ENCODE data around the gene TFPI. TPM values are rescaled to one million over a fixed set of nuclear protein-coding genes. Genes with fewer than 3 reads are reported as not detected.
"Not testable (repeated sequence)": the region's sequence is repeated elsewhere in the genome, so short reads cannot be mapped to it uniquely, and the experiment has no call there.

Gene TFPI
- total RNA-seq, 1 donor from 2014 or later = 735 TPM

DNA sequence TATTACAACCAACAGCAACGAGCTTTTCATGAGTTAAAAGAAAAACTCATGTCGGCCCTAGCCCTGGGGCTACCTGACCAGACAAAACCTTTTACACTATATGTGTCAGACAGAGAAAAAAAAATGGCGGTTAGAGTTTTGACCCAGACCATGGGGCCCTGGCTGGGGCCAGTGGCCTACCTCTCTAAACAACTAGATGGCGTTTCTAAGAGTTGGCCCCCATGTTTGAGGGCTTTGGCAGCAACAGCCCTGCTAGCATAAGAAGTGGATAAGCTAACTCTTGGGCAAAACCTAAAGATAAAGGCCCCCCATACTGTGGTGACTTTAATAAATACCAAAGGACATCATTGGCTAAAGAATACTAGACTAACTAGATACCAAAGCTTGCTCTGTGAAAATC lies 39.3 kb downstream of the TFPI start:
- H3K9me3 Mint-ChIP-seq (ENCODE audit: unreplicated experiment) = peaks cover 26% of the 10 kb centered on the region
- peaks cover 38% of the 10 kb centered on the region for H3K4me1 Mint-ChIP-seq (ENCODE audit: unreplicated experiment)
- peaks cover 79% of the 10 kb centered on the region for H3K36me3 Mint-ChIP-seq (ENCODE audit: low read depth, unreplicated experiment)
- TF ChIP-seq, protein P1, sequence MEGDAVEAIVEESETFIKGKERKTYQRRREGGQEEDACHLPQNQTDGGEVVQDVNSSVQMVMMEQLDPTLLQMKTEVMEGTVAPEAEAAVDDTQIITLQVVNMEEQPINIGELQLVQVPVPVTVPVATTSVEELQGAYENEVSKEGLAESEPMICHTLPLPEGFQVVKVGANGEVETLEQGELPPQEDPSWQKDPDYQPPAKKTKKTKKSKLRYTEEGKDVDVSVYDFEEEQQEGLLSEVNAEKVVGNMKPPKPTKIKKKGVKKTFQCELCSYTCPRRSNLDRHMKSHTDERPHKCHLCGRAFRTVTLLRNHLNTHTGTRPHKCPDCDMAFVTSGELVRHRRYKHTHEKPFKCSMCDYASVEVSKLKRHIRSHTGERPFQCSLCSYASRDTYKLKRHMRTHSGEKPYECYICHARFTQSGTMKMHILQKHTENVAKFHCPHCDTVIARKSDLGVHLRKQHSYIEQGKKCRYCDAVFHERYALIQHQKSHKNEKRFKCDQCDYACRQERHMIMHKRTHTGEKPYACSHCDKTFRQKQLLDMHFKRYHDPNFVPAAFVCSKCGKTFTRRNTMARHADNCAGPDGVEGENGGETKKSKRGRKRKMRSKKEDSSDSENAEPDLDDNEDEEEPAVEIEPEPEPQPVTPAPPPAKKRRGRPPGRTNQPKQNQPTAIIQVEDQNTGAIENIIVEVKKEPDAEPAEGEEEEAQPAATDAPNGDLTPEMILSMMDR (IDR thresholded peaks at IDR 0.05; ENCODE audit: unreplicated experiment) = no peak
- H3K4me3 Mint-ChIP-seq (ENCODE audit: unreplicated experiment) = no peak overlapping the region
- peaks cover 35% of the 10 kb centered on the region for H3K27me3 Mint-ChIP-seq (ENCODE audit: unreplicated experiment)
- DNase-seq (ENCODE audit: low spot score) = no peak
- no peak overlapping the region for H3K27ac Mint-ChIP-seq (ENCODE audit: unreplicated experiment)

DNA sequence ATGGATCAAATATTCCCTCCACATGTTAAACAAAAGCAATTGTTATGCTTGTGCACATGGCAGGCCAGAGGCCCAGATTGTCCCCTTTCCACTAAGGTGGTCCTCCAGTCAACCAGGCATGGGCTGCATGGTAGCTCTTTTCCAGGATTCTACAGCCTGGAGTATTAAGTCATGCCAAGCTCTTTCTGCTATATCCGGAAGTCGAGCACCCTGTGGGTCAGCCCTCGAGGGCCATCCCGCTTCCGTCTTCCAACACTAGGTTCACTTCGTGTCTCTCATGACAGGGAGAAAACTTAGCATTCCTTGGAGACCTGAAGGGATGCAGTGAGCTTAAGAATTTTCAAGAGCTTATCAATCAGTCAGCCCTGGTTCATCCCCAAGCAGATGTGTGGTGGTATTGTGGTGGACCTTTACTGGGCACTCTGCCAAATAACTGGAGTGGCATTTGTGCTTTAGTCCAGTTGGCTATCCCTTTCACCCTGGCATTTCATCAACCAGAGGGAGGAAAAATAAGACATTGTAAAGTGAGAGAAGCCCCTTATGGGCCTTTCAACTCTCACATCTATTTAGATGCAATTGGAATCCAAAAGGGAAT lies 39.9 kb downstream of the TFPI start:
- H3K4me1 Mint-ChIP-seq (ENCODE audit: unreplicated experiment) = peaks cover 43% of the 10 kb centered on the region
- H3K27ac Mint-ChIP-seq (ENCODE audit: unreplicated experiment); H3K4me3 Mint-ChIP-seq (ENCODE audit: unreplicated experiment); DNase-seq (ENCODE audit: low spot score): not testable (repeated sequence)
- peaks cover 32% of the 10 kb centered on the region for H3K9me3 Mint-ChIP-seq (ENCODE audit: unreplicated experiment)
- H3K36me3 Mint-ChIP-seq (ENCODE audit: low read depth, unreplicated experiment) = peaks cover 79% of the 10 kb centered on the region
- peaks cover 39% of the 10 kb centered on the region for H3K27me3 Mint-ChIP-seq (ENCODE audit: unreplicated experiment)

- not testable (repeated sequence) for DNase-seq (ENCODE audit: low spot score)
- H3K27me3 Mint-ChIP-seq (ENCODE audit: unreplicated experiment) = peaks cover 35% of the 10 kb centered on the region
- peak overlapping the region; percentile 83 for H3K4me3 Mint-ChIP-seq (ENCODE audit: unreplicated experiment)
- H3K9me3 Mint-ChIP-seq (ENCODE audit: unreplicated experiment) = peaks cover 30% of the 10 kb centered on the region
- peaks cover 79% of the 10 kb centered on the region for H3K36me3 Mint-ChIP-seq (ENCODE audit: low read depth, unreplicated experiment)
- peak overlapping the region; percentile 14 for H3K27ac Mint-ChIP-seq (ENCODE audit: unreplicated experiment)
- peaks cover 44% of the 10 kb centered on the region for H3K4me1 Mint-ChIP-seq (ENCODE audit: unreplicated experiment)
These were observed 40.6 kb downstream of the TFPI start for GRCh38 chr2:187513460-187514234.

- peaks cover 75% of the 10 kb centered on the region for H3K36me3 Mint-ChIP-seq (ENCODE audit: low read depth, unreplicated experiment)
- TF ChIP-seq, protein P1 (IDR thresholded peaks at IDR 0.05; ENCODE audit: unreplicated experiment) = no peak
- H3K27ac Mint-ChIP-seq (ENCODE audit: unreplicated experiment) = peak overlapping the region; percentile 95
- H3K4me3 Mint-ChIP-seq (ENCODE audit: unreplicated experiment) = peak overlapping the region; percentile 87
- H3K27me3 Mint-ChIP-seq (ENCODE audit: unreplicated experiment) = peaks cover 30% of the 10 kb centered on the region
- peaks cover 24% of the 10 kb centered on the region for H3K9me3 Mint-ChIP-seq (ENCODE audit: unreplicated experiment)
- peaks cover 46% of the 10 kb centered on the region for H3K4me1 Mint-ChIP-seq (ENCODE audit: unreplicated experiment)
- DNase-seq (ENCODE audit: low spot score) = no peak
These were observed 42.6 kb downstream of the TFPI start for GRCh38 chr2:187511356-187512315.

- Mint-ChIP-seq H3K36me3 (ENCODE audit: low read depth, unreplicated experiment) (peaks cover 69% of the 10 kb centered on the region), H3K27ac (ENCODE audit: unreplicated experiment) (peak overlapping the region; percentile 95), H3K4me1 (ENCODE audit: unreplicated experiment) (peaks cover 47% of the 10 kb centered on the region), H3K27me3 (ENCODE audit: unreplicated experiment) (peaks cover 26% of the 10 kb centered on the region), H3K9me3 (ENCODE audit: unreplicated experiment) (peaks cover 24% of the 10 kb centered on the region), H3K4me3 (ENCODE audit: unreplicated experiment) (peak overlapping the region; percentile 87)
- DNase-seq (ENCODE audit: low spot score) = not testable (repeated sequence)
These were observed 43.5 kb downstream of the TFPI start for GRCh38 chr2:187510419-187511355.
